ENCODE measurements around the gene PTGFRN. TPM values are rescaled to one million over a fixed set of nuclear protein-coding genes. Genes with fewer than 3 reads are reported as not detected.

PTGFRN gene
- total RNA-seq, 2 experiments from 2014 or later: 24.0 to 28.0 TPM

GRCh38 chr1:116895073-116895472, 14.6 kb upstream of the PTGFRN start:
- Mint-ChIP-seq H3K27me3 (ENCODE audit: low read depth) (peaks cover 2% of the 10 kb centered on the region), H3K27ac (no peak overlapping the region)
- CTCF ChIA-PET: interaction anchor here (1.1 kb wide), 1 partner anchor 13 kb away, joined by 3 read pairs; no protein-coding TSS in a partner anchor

GRCh38 chr1:116899529-116899928, 10.2 kb upstream of the PTGFRN start:
- DNase-seq: no peak
- Mint-ChIP-seq H3K4me1 (ENCODE audit: low read depth) (no peaks in the 10 kb centered on the region), H3K36me3 (ENCODE audit: low read depth) (no peaks in the 10 kb centered on the region), H3K27ac (no peak overlapping the region), H3K9me3 (peaks cover 7% of the 10 kb centered on the region), H3K27me3 (ENCODE audit: low read depth) (no peaks in the 10 kb centered on the region), H3K4me3 (no peak overlapping the region)
- intact Hi-C loops (cut with micrococcal nuclease): no loop called here
- CTCF ChIA-PET: interaction anchor here (0.6 kb wide), 1 partner anchor 47 kb away, joined by 6 read pairs; no protein-coding TSS in a partner anchor

More at GRCh38 chr1:116895073-116895472, 14.6 kb upstream of the PTGFRN start:
- intact Hi-C loops (cut with micrococcal nuclease): no loop called here
- Mint-ChIP-seq H3K4me3 (no peak overlapping the region), H3K9me3 (peaks cover 11% of the 10 kb centered on the region), H3K36me3 (ENCODE audit: low read depth) (no peaks in the 10 kb centered on the region), H3K4me1 (ENCODE audit: low read depth) (peaks cover 10% of the 10 kb centered on the region)
- no peak for DNase-seq

GRCh38 chr1:116900471-116901365, 9.0 kb upstream of the PTGFRN start:
- no peak for DNase-seq
- CTCF ChIA-PET: interaction anchor here (1.2 kb wide), 1 partner anchor 159 kb away, joined by 3 read pairs; the partner anchor contains the start of gene TTF2
- intact Hi-C loops (cut with micrococcal nuclease): no loop called here
- Mint-ChIP-seq H3K4me1 (ENCODE audit: low read depth) (no peaks in the 10 kb centered on the region), H3K27ac (no peak overlapping the region), H3K27me3 (ENCODE audit: low read depth) (no peaks in the 10 kb centered on the region), H3K36me3 (ENCODE audit: low read depth) (no peaks in the 10 kb centered on the region), H3K4me3 (no peak overlapping the region), H3K9me3 (no peaks in the 10 kb centered on the region)

GRCh38 chr1:116902027-116902426, 7.7 kb upstream of the PTGFRN start:
- no peaks in the 10 kb centered on the region for H3K36me3 Mint-ChIP-seq (ENCODE audit: low read depth)
- CTCF ChIA-PET: interaction anchor here (0.5 to 1.3 kb wide), 4 partner anchors 9 to 418 kb away, joined by 3 to 5 read pairs (median 4); partner anchors contain the start of gene TTF2
- no peak overlapping the region for H3K27ac Mint-ChIP-seq
- intact Hi-C loops (cut with micrococcal nuclease): no loop called here
- no peak for DNase-seq
- no peaks in the 10 kb centered on the region for H3K9me3 Mint-ChIP-seq
- H3K4me3 Mint-ChIP-seq: no peak overlapping the region
- H3K27me3 Mint-ChIP-seq (ENCODE audit: low read depth): no peaks in the 10 kb centered on the region
- H3K4me1 Mint-ChIP-seq (ENCODE audit: low read depth): no peaks in the 10 kb centered on the region

DNA sequence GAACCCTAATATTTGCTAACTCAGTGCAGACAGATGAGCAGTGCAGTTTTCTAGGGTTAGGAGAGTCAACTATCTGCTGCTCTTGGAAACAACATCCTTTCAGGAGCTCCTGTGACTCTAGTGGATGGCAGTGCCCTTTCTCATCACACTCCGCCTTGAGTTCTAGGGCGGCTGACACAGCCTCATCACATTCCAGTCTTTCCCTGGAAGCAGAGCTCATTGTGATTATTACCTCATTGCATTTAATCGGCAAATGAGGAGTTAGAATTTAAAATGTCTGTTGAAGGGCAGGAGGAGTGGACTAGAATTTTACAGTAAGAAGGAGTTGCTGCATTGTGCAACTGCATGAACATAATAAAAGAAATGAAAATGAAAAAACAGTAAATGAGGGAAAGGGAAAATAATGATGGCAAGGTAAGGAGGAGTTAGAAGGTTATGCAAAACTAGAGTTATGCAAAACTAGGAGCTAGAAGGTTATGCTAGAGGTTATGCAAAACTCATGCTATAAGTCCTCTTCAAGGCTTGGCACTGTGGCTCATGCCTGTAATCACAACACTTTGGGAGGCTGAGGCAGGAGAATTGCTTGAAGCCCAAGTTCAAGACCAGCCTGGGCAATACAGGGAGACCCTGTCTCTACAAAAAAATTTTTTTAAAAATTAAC, 6.9 kb upstream of the PTGFRN start:
- CTCF ChIA-PET: interaction anchor here (0.5 to 1.9 kb wide), 6 partner anchors 8 to 419 kb away, joined by 3 to 7 read pairs (median 3); no protein-coding TSS in a partner anchor
- H3K27me3 Mint-ChIP-seq (ENCODE audit: low read depth): no peaks in the 10 kb centered on the region
- no peaks in the 10 kb centered on the region for H3K9me3 Mint-ChIP-seq
- intact Hi-C loops (cut with micrococcal nuclease): no loop called here
- DNase-seq: no peak
- no peak overlapping the region for H3K4me3 Mint-ChIP-seq
- no peak overlapping the region for H3K27ac Mint-ChIP-seq
- H3K36me3 Mint-ChIP-seq (ENCODE audit: low read depth): no peaks in the 10 kb centered on the region
- no peaks in the 10 kb centered on the region for H3K4me1 Mint-ChIP-seq (ENCODE audit: low read depth)

DNA sequence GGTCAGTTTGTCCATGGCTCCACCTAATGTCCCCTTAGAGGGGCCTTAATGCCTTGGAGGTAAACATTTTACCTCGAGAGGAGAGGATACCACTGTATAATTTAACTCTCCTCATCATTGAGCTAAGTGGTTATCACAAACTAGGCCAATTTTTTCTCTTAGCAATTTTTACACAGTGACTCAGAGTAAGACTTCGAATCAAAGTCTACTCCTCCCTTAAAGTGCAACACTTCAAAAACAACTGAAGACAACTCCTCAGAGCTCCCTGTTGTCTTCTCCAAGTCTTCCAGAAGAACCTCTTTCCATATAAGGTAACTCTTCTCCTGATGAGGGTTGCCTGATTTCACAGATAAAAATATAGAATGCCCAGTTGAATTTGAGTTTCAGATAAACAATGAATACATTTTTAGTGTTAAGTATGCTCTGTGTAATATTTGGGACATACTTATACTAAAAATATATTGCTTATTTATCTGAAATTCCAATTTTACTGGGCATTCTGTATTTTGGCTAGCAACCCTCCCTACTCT, 4.9 kb upstream of the PTGFRN start:
- H3K4me3 Mint-ChIP-seq: no peak overlapping the region
- H3K4me1 Mint-ChIP-seq (ENCODE audit: low read depth): peaks cover 3% of the 10 kb centered on the region
- intact Hi-C loops (cut with micrococcal nuclease): no loop called here
- CTCF ChIA-PET: no interaction called here
- no peak for DNase-seq
- H3K27ac Mint-ChIP-seq: no peak overlapping the region
- H3K36me3 Mint-ChIP-seq (ENCODE audit: low read depth): no peaks in the 10 kb centered on the region
- H3K27me3 Mint-ChIP-seq (ENCODE audit: low read depth): no peaks in the 10 kb centered on the region
- H3K9me3 Mint-ChIP-seq: no peaks in the 10 kb centered on the region

DNA sequence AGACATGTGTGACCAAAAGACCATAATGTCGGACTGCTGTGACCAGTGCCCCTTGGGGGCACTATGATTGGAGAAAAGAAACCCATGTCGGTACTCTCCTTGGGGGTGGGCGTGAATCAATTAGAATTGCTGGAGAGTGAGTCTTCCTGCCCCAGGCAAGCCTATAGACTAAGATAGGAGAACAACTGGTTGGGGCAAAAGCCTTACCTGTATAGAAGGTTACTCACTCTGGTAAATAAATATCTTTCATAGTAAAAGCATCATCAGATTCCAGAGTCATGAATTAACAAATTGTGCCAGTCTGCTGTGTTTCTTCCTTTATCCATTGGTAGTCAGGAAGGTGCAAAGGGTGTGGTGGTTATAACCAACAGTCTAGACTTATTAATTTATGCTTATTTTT, 2.9 kb upstream of the PTGFRN start:
- H3K4me3 Mint-ChIP-seq: no peak overlapping the region
- DNase-seq: no peak
- H3K27me3 Mint-ChIP-seq (ENCODE audit: low read depth): no peaks in the 10 kb centered on the region
- peaks cover 3% of the 10 kb centered on the region for H3K4me1 Mint-ChIP-seq (ENCODE audit: low read depth)
- no peaks in the 10 kb centered on the region for H3K9me3 Mint-ChIP-seq
- intact Hi-C loops (cut with micrococcal nuclease): no loop called here
- CTCF ChIA-PET: interaction anchor here (0.5 to 1.0 kb wide), 2 partner anchors 53 to 942 kb away, joined by 3 to 4 read pairs; no protein-coding TSS in a partner anchor
- no peak overlapping the region for H3K27ac Mint-ChIP-seq
- no peaks in the 10 kb centered on the region for H3K36me3 Mint-ChIP-seq (ENCODE audit: low read depth)

- H3K9me3 Mint-ChIP-seq: no peaks in the 10 kb centered on the region
- H3K36me3 Mint-ChIP-seq (ENCODE audit: low read depth): no peaks in the 10 kb centered on the region
- H3K27me3 Mint-ChIP-seq (ENCODE audit: low read depth): no peaks in the 10 kb centered on the region
- intact Hi-C loops (cut with micrococcal nuclease): no loop called here
- CTCF ChIA-PET: interaction anchor here (0.5 to 1.0 kb wide), 2 partner anchors 54 to 942 kb away, joined by 3 to 4 read pairs; no protein-coding TSS in a partner anchor
- H3K4me3 Mint-ChIP-seq: no peak overlapping the region
- H3K27ac Mint-ChIP-seq: no peak overlapping the region
- peaks cover 3% of the 10 kb centered on the region for H3K4me1 Mint-ChIP-seq (ENCODE audit: low read depth)
- DNase-seq: no peak
These were observed 2.4 kb upstream of the PTGFRN start for GRCh38 chr1:116907351-116907750.

DNA sequence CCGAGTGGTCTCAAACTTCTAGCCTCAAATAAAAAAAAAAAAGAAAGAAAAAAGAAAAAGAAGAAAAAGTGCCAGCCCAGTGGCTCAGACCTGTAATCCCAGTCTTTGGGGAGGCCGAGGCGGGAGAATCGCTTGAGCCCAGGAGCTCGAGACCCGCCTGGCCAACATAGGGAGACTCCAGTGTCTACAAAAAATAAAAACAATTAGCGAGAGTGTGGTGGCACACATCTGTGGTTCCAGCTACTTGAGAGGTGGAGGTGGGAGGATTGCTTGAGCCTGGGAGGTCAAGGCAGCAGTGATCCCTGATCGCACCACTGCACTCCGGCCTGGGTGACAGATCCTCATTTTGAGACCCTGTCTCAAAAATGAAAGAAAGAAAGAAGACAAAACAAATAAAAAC, 1.4 kb upstream of the PTGFRN start:
- no peaks in the 10 kb centered on the region for H3K9me3 Mint-ChIP-seq
- peaks cover 3% of the 10 kb centered on the region for H3K4me1 Mint-ChIP-seq (ENCODE audit: low read depth)
- H3K36me3 Mint-ChIP-seq (ENCODE audit: low read depth): no peaks in the 10 kb centered on the region
- intact Hi-C loops (cut with micrococcal nuclease): no loop called here
- DNase-seq: no peak
- H3K4me3 Mint-ChIP-seq: no peak overlapping the region
- CTCF ChIA-PET: interaction anchor here (0.7 kb wide), 1 partner anchor 218 kb away, joined by 3 read pairs; no protein-coding TSS in a partner anchor
- no peak overlapping the region for H3K27ac Mint-ChIP-seq
- H3K27me3 Mint-ChIP-seq (ENCODE audit: low read depth): no peaks in the 10 kb centered on the region

DNA sequence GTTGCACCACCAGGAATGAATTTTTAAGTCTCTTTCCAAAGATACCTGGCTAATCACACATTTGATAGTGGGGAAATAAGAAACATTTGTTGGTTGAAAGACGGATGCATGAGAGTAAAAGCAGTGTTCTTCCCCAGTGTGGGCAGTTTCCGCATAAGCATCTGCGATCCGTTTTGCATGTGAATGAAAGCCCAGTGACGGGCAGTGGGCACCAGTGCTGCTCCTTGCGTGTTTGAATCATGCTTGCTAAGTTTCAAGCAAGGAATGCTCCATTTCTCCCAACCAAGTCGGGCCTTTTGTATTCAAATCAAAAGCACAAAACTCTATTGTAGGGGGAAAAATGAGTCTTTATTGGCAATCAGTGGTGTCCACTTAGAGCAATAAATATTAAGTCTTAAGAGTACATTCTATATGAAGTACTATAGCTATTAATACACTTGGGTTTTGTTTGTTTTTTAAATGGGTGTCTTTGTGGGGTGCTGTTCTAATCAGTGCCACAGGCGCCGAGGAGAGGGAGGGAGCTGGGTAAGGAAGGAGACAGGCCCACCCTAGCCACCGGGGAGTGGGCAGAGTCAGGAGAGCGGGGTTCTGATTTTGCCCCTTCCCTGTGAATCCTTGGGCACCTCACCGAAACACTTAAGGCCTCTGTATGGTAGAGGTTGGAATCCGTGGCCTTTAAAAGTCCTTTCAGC, 750 bp upstream of the PTGFRN start:
- Mint-ChIP-seq H3K4me3 (peak overlapping the region; percentile 75), H3K36me3 (ENCODE audit: low read depth) (no peaks in the 10 kb centered on the region), H3K4me1 (ENCODE audit: low read depth) (peaks cover 3% of the 10 kb centered on the region), H3K9me3 (no peaks in the 10 kb centered on the region), H3K27me3 (ENCODE audit: low read depth) (no peaks in the 10 kb centered on the region), H3K27ac (no peak overlapping the region)
- intact Hi-C loops (cut with micrococcal nuclease): no loop called here
- DNase-seq: no peak
- CTCF ChIA-PET: interaction anchor here (0.7 to 0.9 kb wide), 3 partner anchors 33 to 217 kb away, joined by 3 to 4 read pairs (median 3); no protein-coding TSS in a partner anchor

DNA sequence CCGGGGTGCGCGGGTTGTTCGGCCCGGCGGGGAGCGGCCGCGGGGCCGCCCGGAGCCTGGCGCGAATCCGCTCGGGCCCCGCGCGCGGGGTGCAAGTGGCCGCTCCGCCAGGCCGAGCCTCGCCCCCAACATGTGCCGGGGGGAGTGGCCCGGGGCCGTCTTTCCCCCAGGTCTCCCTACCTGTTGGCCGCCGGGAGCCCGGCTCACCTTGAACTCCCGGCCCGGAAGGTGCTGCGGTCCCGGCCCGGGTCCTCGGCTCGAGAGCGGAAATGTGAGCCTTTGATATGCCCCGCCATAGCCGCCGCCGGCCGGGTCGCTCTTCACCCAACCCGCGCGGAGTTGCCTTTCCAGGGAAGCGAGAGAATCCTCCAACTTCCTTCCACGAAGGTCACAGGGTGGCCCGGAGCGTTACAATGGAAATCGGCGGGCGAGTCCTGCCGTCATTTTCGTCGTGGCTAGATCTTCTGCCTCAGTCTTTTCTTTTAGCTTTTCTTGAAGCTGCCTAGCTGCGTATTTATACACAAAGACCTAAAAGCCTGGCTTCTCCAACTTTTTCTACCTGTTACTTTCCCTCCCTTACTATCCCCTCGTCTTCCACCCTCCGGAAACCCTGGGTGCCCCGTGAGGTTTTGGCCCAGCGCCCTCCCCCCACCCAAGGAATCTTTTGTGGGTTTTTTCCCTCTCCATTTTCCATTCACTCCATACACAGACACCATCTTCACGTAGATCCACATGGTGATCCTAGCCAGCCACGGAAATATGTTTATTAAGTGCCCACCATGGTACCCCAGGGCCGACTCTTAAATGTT, 867 bp downstream of the PTGFRN start:
- peak; percentile 66 for DNase-seq
- Mint-ChIP-seq H3K27me3 (ENCODE audit: low read depth) (no peaks in the 10 kb centered on the region), H3K36me3 (ENCODE audit: low read depth) (no peaks in the 10 kb centered on the region), H3K27ac (no peak overlapping the region), H3K4me1 (ENCODE audit: low read depth) (peaks cover 3% of the 10 kb centered on the region), H3K9me3 (no peaks in the 10 kb centered on the region), H3K4me3 (no peak overlapping the region)
- intact Hi-C loops (cut with micrococcal nuclease): loop anchor here (1.0 to 10.0 kb wide), 5 partner anchors 21 to 624 kb away; no protein-coding TSS in a partner anchor
- CTCF ChIA-PET: interaction anchor here (0.8 to 1.8 kb wide), 4 partner anchors 8 to 146 kb away, joined by 3 to 5 read pairs (median 4); no protein-coding TSS in a partner anchor
